ENCODE measurements around the gene OTULINL.

Gene OTULINL

DNA sequence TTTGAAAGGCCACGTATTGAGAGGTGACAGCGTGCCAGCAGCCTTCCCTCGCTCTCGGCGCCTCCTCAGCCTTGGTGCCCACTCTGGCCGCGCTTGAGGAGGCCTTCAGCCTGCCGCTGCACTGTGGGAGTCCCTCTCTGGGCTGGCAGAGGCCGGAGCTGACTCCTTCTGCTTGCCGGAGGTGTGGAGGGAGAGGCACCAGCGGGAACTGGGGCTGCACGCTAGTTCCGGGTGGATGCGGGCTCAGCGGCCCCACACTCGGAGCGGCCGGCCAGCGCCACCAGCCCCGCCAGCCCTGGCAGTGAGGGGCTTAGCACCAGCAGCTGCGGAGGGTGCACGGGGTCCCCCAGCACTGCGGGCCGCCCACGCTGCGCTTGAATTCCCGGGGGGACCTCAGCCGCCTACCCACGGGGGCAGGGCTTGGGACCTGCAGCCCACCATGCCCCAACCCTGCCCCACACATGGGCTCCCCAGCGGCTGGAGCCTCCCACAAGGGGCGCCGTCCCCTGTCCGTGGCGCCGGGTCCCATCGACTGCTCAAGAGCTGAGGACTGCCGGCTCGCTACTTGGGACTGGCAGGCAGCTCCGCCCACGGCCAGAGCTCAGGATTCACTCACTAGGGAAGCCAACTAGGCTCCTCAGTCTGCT is 4.4 kb upstream of the OTULINL start:
- no peak for FAIRE-seq

- no peak for FAIRE-seq
Measured at GRCh38 chr5:14577971-14578370, 3.6 kb upstream of the OTULINL start.

GRCh38 chr5:14579246-14579645 is 2.3 kb upstream of the OTULINL start:
- FAIRE-seq: no peak

- FAIRE-seq: no peak
Measured at GRCh38 chr5:14579731-14580397, 1.7 kb upstream of the OTULINL start.

DNA sequence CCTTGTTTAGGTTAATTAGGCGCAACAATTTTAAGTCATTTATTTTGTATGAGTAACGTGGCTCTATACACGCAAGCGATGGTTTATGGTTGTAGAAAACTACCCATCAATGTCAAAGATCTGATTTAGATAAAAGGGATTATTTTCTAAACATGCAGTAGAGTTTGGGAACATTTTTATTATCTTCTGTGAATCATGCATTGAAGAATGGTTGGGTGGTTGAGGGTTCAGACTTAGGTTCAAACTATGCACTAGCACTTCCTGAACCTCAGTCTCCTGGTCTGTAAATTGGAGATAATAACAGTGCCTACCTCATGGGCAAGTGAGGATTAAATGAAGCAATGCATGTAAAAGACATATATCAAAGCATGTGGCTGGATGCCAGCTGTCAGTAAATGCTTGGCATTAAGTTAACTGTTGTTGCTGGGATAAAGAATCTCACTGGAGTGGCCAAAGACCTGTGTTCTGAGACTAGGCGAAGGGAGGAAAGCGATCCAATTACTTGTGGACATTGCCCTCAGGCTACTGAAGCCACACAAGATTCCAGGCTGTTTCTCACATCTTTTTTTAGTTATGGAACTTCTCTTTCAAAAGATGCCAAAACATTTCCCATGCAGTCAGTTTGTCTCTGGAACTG is 1.1 kb upstream of the OTULINL start:
- FAIRE-seq: peak; percentile 98

GRCh38 chr5:14581891-14582796 is 552 bp downstream of the OTULINL start:
- no peak for FAIRE-seq

DNA sequence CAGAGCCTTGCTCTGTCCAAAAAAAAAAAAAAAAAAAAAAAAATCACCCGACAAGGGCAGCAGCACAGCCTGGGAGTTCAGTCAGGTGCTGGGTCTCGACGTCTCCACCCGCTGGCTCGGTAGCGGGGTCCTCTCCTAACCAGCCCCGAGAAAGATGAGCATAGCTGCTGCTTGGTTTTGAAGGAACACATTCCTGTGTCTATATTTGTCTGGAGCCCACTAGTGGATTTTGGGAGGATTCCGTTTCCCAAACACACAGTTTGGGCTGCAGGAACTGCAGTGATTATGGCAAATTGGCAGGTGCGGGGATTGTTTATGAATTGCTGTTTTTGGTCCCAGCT is 1.2 kb downstream of the OTULINL start:
- no peak for FAIRE-seq

GRCh38 chr5:14584848-14585247 is 3.3 kb downstream of the OTULINL start:
- no peak for FAIRE-seq

- FAIRE-seq: no peak
Measured at GRCh38 chr5:14587150-14587549, 5.6 kb downstream of the OTULINL start.

- FAIRE-seq: no peak
Measured at GRCh38 chr5:14588145-14588544, 6.6 kb downstream of the OTULINL start.

DNA sequence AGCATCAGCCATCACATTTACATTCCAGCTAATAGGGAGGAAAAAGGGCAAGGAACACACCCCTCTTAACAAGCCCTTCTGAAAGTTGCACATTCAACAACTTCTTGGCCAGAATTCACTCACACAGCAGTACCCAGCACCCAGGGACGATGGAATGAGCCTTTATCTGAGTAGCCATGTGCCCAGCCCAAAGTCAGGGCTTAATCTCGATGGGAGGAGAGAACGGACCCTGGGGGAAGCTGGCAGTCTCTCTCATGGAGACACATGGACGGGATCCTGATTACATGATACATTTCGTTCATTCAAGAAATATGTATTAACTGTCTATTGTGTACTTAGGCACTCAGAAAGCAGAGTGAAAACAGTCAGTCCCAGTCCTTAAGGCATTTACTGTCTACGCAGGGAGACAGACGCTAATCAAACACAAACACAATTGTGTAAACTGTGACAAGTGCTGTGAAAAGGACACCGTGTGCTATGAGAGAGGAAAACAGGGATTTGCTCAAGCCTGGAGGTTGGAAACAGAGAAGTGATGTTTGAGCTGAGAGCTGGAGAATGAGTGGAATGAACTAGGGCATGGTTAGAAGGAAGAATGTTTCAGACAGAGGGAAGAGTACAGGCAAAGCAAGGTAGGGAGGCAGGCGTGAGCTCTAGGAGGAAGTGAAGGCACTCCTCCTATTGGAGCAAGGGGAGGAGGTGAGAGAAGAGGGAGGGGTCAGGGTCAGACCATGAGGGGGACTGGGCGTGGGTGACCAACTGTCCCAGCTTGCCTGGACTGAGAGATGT is 7.4 kb downstream of the OTULINL start:
- no peak for FAIRE-seq

DNA sequence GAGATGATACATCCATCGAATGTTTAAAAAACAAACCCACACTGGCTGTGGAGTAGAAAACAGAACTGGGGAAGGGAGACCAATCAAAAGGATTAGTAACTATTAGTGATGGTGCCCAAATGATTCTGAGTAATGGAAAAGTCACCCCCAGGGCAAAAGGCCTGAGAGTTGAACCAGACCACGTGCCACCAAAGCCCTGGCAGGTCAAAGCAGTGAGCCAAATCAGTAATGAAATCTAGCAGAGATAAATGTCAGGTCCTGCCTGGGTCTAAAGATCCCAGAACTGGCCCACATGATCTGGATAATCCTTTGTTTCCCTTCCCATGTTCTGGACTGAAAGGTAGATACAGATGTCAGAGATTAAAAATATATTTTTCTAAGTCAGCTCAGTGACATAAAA is 9.4 kb downstream of the OTULINL start:
- FAIRE-seq: no peak

GRCh38 chr5:14591548-14591947 is 10.0 kb downstream of the OTULINL start:
- no peak for FAIRE-seq

DNA sequence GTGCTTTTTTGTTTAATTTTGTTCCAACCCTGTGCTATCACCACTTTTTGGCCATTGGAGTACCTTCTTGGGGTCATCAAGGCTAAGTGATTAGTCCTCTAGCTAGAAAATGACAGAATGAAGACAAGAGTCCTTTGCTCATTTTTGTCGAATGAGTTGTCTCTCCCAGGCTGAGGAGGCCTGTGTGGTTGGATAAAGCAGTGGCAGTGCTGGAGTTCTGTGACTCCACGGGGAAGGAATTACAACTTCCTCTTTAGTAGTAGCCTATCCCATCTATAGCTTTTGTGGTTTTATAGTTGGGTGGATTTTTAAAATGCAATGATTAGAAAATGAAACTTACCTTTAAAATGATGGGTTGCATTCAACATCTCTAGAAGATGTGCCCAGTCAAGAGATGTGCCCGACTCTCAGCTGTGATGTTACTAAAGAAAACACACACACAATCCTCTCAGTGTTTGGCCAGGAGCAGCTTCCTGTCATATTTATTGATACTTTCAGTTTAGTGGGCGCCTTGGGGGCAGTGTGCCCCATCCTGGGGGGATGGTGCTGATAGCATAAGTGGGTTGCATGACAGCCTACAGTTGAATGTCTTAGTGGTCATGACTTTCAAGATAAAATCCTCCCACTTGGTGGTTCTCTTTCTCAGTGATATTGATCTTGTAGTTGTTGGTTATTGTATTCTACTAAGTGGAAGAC is 11.9 kb downstream of the OTULINL start:
- FAIRE-seq: no peak

- FAIRE-seq: no peak
Measured at GRCh38 chr5:14594378-14595074, 12.9 kb downstream of the OTULINL start.

GRCh38 chr5:14595189-14595588 is 13.6 kb downstream of the OTULINL start:
- no peak for FAIRE-seq

DNA sequence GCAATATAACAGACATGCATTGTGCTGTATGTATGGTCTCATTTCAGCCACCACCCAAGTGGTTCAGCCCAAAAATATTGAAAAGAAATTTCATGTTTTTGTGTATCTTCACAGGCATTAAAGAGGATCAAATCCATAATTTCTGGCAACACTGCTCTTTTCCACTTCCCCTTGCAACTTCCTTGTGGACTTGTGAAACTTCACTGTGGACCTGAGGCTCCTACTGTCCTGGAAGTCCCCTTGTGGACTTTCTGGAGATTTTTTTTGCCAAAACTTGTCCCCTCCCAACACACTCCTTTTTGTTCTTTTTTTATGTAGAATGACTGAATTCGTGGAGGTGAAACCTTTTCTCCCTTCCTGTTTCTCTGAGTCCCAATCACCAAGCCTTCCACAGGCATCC is 14.3 kb downstream of the OTULINL start:
- no peak for FAIRE-seq

DNA sequence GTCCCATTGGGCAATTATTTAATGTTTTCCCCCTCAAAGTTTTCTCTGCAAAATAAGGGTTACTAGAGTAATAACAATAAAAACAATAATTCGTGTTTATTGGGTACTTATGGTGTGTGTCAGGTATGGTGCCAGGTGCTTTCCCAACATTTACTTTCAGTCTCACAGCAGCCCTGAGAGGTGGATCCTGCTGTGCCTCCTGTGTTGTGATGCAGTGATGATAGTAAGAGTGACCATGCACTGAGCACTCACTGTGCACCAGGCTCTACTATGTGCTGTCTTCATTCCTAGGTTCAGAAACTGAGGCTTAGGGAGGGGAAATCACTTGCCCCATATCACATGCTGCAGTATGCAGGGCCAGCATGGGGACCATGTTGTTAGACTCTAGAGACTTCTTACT is 15.5 kb downstream of the OTULINL start:
- FAIRE-seq: no peak

DNA sequence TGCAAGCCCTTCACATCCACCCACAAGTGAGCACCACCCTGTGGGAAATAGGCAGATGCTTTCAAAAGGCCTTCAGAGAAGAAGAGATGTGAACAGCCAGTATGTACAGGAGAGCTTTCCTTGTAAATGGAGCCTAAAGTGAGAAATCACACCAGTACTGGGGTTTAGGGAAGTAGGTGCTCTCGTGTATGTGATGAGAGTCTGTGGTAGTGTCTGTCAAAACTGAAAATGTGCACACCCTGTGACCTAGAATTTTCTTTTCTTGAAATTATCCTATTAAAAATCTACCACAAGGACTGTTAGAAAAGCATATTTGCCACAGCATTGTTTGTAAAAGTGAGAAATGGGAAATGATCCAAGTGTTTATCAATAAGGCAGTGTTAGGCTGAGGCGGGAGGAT is 16.6 kb downstream of the OTULINL start:
- FAIRE-seq: no peak

- no peak for FAIRE-seq
Measured at GRCh38 chr5:14599476-14600127, 18.0 kb downstream of the OTULINL start.

- no peak for FAIRE-seq
Measured at GRCh38 chr5:14600846-14601245, 19.3 kb downstream of the OTULINL start.
